HFFc6 (cell line): ENCODE measurements around the gene SEMA4D. TPM values are rescaled to one million over a fixed set of nuclear protein-coding genes. Genes with fewer than 3 reads are reported as not detected.
"Not testable (repeated sequence)": the region's sequence is repeated elsewhere in the genome, so short reads cannot be mapped to it uniquely, and the experiment has no call there.

Source experiments
- DNase-seq: peaks from one replicate; pipeline ENCODE4 v3.0.0-alpha.2; 2018
- H3K27ac Mint-ChIP-seq: 2 replicates; pipeline ENCODE4 v1.8.0; 2020; ENCODE audit warnings: mild to moderate bottlenecking, mixed read lengths
- H3K27me3 Mint-ChIP-seq: 2 replicates; pipeline ENCODE4 v1.8.0; 2021; ENCODE audit warnings: mild to moderate bottlenecking, moderate library complexity, mixed read lengths; ENCODE audit not compliant: insufficient read depth
- H3K36me3 Mint-ChIP-seq: 2 replicates; pipeline ENCODE4 v1.8.0; 2021; ENCODE audit warnings: low read depth, mixed read lengths
- H3K4me1 Mint-ChIP-seq: 2 replicates; pipeline ENCODE4 v1.8.0; 2020; ENCODE audit warnings: low read depth, mixed read lengths
- H3K4me3 Mint-ChIP-seq: 2 replicates; pipeline ENCODE4 v1.8.0; 2020; ENCODE audit warnings: mild to moderate bottlenecking, moderate library complexity, mixed read lengths
- H3K9me3 Mint-ChIP-seq: 2 replicates; pipeline ENCODE4 v1.8.0; 2020; ENCODE audit warnings: mild to moderate bottlenecking, mixed read lengths
- total RNA-seq, 6 experiments: library from RNA; stranded (reverse); fragmentation: NEBNext Ultra II Directional; extraction: Animal tissue kit (Norgen Biotek cat#: 25700); gene quantifications; 2 replicates in 1 of 6; 3 replicates in 5 of 6; pipeline ENCODE4 v1.2.3, GENCODE V29; 2021
- TF ChIP-seq, protein P1 (sequence below): fragments of 200-600 bp; sonication (generic); IDR thresholded peaks from 2 replicates; pipeline ENCODE4 v1.5.0; 2021; ENCODE audit warnings: antibody characterized with exemption, mild to moderate bottlenecking

The SEMA4D gene
- total RNA-seq, 6 experiments from 2014 or later = not detected

DNA sequence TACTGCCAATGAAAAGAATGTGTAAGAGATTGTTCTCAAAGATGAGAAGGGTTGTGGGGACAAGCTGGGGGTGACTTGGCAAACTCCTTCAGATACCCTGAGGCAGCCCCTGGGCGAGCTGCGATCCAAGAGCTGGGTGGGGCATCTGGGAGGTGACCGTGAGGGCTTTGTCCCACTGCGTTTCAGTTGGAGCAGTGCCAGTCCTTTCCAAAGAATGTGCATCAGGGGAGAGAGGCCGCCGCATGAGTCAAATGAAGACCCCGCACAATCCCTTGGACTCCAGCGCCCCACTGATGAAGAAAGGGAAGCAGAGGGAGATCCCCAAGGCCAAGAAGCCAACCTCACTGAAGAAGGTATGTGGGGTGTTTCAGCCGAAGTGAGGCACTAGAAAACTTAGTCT, 151.2 kb downstream of the SEMA4D start:
- DNase-seq = no peak
- Mint-ChIP-seq H3K27ac (no peak overlapping the region), H3K36me3 (peaks cover 56% of the 10 kb centered on the region), H3K9me3 (no peaks in the 10 kb centered on the region), H3K4me1 (no peaks in the 10 kb centered on the region), H3K27me3 (no peaks in the 10 kb centered on the region; the same call in 1 of the 2 replicates), H3K4me3 (no peak overlapping the region)
- TF ChIP-seq, protein P1, sequence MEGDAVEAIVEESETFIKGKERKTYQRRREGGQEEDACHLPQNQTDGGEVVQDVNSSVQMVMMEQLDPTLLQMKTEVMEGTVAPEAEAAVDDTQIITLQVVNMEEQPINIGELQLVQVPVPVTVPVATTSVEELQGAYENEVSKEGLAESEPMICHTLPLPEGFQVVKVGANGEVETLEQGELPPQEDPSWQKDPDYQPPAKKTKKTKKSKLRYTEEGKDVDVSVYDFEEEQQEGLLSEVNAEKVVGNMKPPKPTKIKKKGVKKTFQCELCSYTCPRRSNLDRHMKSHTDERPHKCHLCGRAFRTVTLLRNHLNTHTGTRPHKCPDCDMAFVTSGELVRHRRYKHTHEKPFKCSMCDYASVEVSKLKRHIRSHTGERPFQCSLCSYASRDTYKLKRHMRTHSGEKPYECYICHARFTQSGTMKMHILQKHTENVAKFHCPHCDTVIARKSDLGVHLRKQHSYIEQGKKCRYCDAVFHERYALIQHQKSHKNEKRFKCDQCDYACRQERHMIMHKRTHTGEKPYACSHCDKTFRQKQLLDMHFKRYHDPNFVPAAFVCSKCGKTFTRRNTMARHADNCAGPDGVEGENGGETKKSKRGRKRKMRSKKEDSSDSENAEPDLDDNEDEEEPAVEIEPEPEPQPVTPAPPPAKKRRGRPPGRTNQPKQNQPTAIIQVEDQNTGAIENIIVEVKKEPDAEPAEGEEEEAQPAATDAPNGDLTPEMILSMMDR = no peak

DNA sequence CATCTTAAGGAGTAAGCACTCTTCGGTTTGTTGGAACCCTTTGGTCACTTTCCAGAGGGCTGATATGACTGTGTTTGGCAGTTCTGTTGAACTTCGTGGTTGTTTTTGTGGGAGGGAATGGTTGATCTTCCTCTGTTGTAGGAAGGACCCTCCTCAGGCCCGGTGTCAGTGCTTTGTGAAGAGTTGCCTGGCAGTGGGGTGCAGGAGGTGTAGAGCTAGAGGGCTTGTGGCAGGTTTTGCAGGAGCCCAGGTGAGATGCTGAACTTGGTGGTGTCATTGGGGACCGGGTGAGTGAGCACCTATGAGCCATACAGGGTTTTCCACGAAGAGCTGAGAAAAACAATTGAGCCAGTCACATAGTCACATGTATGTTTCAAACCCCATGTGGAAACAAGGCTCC, 152.4 kb downstream of the SEMA4D start:
- Mint-ChIP-seq H3K4me1 (no peaks in the 10 kb centered on the region), H3K9me3 (no peaks in the 10 kb centered on the region), H3K4me3 (no peak overlapping the region), H3K27ac (no peak overlapping the region), H3K27me3 (no peaks in the 10 kb centered on the region; the same call in 1 of the 2 replicates), H3K36me3 (peaks cover 60% of the 10 kb centered on the region)
- no peak for DNase-seq
- TF ChIP-seq, protein P1 = no peak

DNA sequence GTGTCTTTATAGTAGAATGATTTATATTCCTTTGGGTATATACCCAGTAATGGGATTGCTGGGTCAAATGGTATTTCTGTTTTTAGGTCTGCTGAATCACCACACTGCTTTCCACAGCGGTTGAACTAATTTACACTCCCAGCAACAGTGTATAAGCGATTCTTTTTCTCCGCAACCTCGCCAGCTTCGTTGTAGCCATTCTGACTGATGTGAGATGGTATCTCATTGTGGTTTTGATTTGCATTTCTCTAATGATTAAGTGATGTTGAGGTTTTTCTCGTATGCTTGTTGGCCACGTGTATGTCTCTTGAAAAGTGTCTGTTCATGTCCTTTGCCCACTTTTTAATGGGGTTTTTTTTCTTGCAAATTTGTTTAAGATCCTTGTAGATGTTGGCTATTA, 154.1 kb downstream of the SEMA4D start:
- DNase-seq, H3K4me3 Mint-ChIP-seq, H3K9me3 Mint-ChIP-seq, H3K27ac Mint-ChIP-seq, H3K27me3 Mint-ChIP-seq, H3K4me1 Mint-ChIP-seq: not testable (repeated sequence)
- H3K36me3 Mint-ChIP-seq = peaks cover 57% of the 10 kb centered on the region

DNA sequence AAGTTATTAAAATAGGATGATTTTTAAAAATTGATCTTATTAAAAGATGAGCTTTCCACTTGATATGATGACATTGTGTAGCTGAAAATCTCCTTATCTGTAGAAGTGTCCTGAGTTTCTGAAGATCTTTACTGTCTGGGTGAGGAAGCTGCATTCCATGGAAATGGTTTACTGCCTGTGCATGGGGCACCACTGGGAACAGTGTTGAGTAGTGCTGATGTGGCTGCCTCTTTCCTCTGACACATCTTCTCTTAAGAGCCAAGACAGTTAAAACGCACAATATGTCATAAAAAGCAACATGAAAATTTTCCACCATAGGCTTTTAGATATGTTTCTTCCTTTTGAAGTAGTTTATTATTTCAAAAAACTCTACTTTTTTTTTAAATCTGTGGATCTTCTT, 155.0 kb downstream of the SEMA4D start:
- Mint-ChIP-seq H3K27ac (no peak overlapping the region), H3K4me1 (no peaks in the 10 kb centered on the region), H3K4me3 (no peak overlapping the region), H3K27me3 (no peaks in the 10 kb centered on the region; the same call in 1 of the 2 replicates), H3K36me3 (peaks cover 56% of the 10 kb centered on the region), H3K9me3 (no peaks in the 10 kb centered on the region)
- TF ChIP-seq, protein P1 = no peak
- DNase-seq = peak; percentile 20

DNA sequence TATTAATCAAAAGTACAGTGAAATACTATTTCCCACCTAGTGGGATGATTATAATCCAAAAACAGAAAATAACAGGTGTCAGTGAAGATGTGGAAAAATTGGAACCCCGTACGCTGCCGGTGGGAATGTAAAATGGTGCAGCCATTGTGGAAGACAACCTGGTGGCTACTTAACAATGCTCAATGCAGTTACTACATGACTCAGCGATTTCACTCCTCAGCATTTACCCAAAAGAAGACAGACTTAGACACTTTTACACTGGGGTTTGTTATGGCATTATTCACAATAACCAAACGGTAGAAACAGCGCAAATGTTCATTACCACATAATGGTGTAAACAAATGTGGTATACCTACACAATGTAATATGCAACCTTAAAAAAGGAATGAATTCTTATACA, 155.7 kb downstream of the SEMA4D start:
- H3K36me3 Mint-ChIP-seq = peaks cover 60% of the 10 kb centered on the region
- DNase-seq = no peak
- no peaks in the 10 kb centered on the region for H3K9me3 Mint-ChIP-seq
- H3K4me3 Mint-ChIP-seq = no peak overlapping the region
- no peaks in the 10 kb centered on the region for H3K4me1 Mint-ChIP-seq
- TF ChIP-seq, protein P1 = no peak
- no peaks in the 10 kb centered on the region; the same call in 1 of the 2 replicates for H3K27me3 Mint-ChIP-seq
- H3K27ac Mint-ChIP-seq = no peak overlapping the region

DNA sequence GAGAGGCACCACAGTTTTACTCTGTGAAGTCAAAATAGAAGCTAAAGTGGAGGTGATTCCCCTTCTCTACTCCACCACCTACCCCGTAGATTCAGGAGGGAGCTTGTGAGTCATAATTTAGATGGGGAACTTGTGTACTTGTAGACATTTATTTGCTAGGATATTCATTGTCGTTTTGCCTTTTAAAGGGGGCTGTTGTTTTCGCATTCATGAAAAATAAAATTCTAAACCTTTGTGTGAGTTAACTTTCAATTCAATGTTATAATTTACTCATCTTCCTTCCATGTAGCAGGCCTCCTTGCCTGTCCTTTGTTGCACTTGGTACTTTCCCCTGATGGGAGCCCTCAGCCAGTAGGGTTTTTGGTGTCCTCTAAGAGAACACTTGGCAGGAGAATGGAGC, 157.6 kb downstream of the SEMA4D start:
- no peaks in the 10 kb centered on the region for H3K4me1 Mint-ChIP-seq
- H3K9me3 Mint-ChIP-seq = no peaks in the 10 kb centered on the region
- peaks cover 48% of the 10 kb centered on the region for H3K36me3 Mint-ChIP-seq
- H3K4me3 Mint-ChIP-seq = no peak overlapping the region
- H3K27me3 Mint-ChIP-seq = no peaks in the 10 kb centered on the region; the same call in 1 of the 2 replicates
- TF ChIP-seq, protein P1 = no peak
- H3K27ac Mint-ChIP-seq = no peak overlapping the region
- no peak for DNase-seq
